GM18868 (cell line): ENCODE measurements around the gene GLRA3.

Experiments used
- ATAC-seq: cut with Tn5 transposase; IDR thresholded peaks from one replicate; pipeline ENCODE4 v1.9.1; 2021; ENCODE audit warnings: mild to moderate bottlenecking, moderate library complexity; ENCODE audit not compliant: unreplicated experiment

GLRA3 gene

GRCh38 chr4:174607792-174608191 is 221.3 kb downstream of the GLRA3 start:
- no peak for ATAC-seq

GRCh38 chr4:174604198-174604597 is 224.8 kb downstream of the GLRA3 start:
- ATAC-seq = no peak

- no peak for ATAC-seq
These were observed 228.7 kb downstream of the GLRA3 start for GRCh38 chr4:174600391-174600790.

- ATAC-seq = no peak
These were observed 230.2 kb downstream of the GLRA3 start for GRCh38 chr4:174598800-174599199.

GRCh38 chr4:174596513-174596912 is 232.5 kb downstream of the GLRA3 start:
- no peak for ATAC-seq

- no peak for ATAC-seq
These were observed 233.7 kb downstream of the GLRA3 start for GRCh38 chr4:174595141-174595929.

GRCh38 chr4:174593701-174594100 is 235.3 kb downstream of the GLRA3 start:
- no peak for ATAC-seq

GRCh38 chr4:174592985-174593335 is 236.1 kb downstream of the GLRA3 start:
- ATAC-seq = no peak

- ATAC-seq = no peak
These were observed 236.6 kb downstream of the GLRA3 start for GRCh38 chr4:174592256-174592984.

- peak; percentile 85 for ATAC-seq
These were observed 237.6 kb downstream of the GLRA3 start for GRCh38 chr4:174591243-174592021.

- no peak for ATAC-seq
These were observed 238.7 kb downstream of the GLRA3 start for GRCh38 chr4:174590336-174590735.
